Adrenal gland (tissue), 5 donors: ENCODE results near the gene DCX.

Source experiments
- CTCF ChIP-seq, 6 experiments: fragments of 450-650 bp in 4 of 6; fragments of 200-600 bp in 2 of 6; sonication (generic) in 1 of 6; IDR thresholded peaks; 1 replicate in 5 of 6; 2 replicates in 1 of 6; pipeline versions ENCODE4 v1.5.1 to v1.8.0; 2016 to 2021; ENCODE audit warnings: antibody characterized with exemption in 6 of 6, mild to moderate bottlenecking in 2 of 6, moderate library complexity in 1 of 6
- POLR2A ChIP-seq, 2 donors: fragments of 450-650 bp; IDR thresholded peaks; one replicate each; pipeline ENCODE4 v1.6.1; 2017; ENCODE audit warnings: antibody characterized with exemption in 2 of 2, mild to moderate bottlenecking in 2 of 2, moderate library complexity in 1 of 2
- donor health status: DM: no; HTN: no; CAD: no.

GRCh38 chrX:111431001-111431400 lies 19.0 kb upstream of the DCX start:
- TF ChIP-seq CTCF (IDR thresholded peaks at IDR 0.05): no peak
- no peak for TF ChIP-seq POLR2A (IDR thresholded peaks at IDR 0.05)
